GM23338 (cell line): ENCODE results near the gene OR8B8.

Experiments
- EZH2 ChIP-seq: fragments of 200-600 bp; sonication (generic); IDR thresholded peaks from one replicate; pipeline ENCODE4 v1.8.0; 2017; ENCODE audit warnings: antibody characterized with exemption, mild to moderate bottlenecking, low read depth; ENCODE audit not compliant: unreplicated experiment
- EZH2phosphoT487 ChIP-seq: fragments of 200-600 bp; sonication (generic); IDR thresholded peaks from one replicate; pipeline ENCODE4 v1.8.1; 2018; ENCODE audit warnings: antibody characterized with exemption; ENCODE audit not compliant: unreplicated experiment
- JUNB ChIP-seq: IDR thresholded peaks from one replicate; pipeline ENCODE4 v1.6.1; 2016; ENCODE audit warnings: antibody characterized with exemption; ENCODE audit not compliant: unreplicated experiment
- POLR2AphosphoS5 ChIP-seq: IDR thresholded peaks from 2 replicates; pipeline ENCODE4 v1.6.1; 2016; ENCODE audit warnings: antibody characterized with exemption, low read depth
- REST ChIP-seq: IDR thresholded peaks from one replicate; pipeline ENCODE4 v1.6.1; 2018; ENCODE audit warnings: antibody characterized with exemption; ENCODE audit not compliant: unreplicated experiment
- ZNF114 ChIP-seq: fragments of 250-450 bp; sonication (Bioruptor Pico); IDR thresholded peaks from 2 replicates; pipeline ENCODE4 v1.5.0; 2020; ENCODE audit warnings: mild to moderate bottlenecking, moderate library complexity
- TF ChIP-seq, protein P1 (sequence below), 2 experiments: fragments of 200-600 bp in 1 of 2; sonication (generic) in 1 of 2; conservative IDR thresholded peaks; 2 replicates each; pipeline versions ENCODE4 v1.5.1 to v1.6.1; 2016 to 2017; ENCODE audit warnings: antibody characterized with exemption in 2 of 2, low read depth in 2 of 2, mild to moderate bottlenecking in 2 of 2, moderate library complexity in 1 of 2

GRCh38 chr11:124398924-124399323, 46.6 kb downstream of the OR8B8 start, which contains the start of gene OR8B3:
- TF ChIP-seq ZNF114 (CRISPR knock-in tag) (no peak), EZH2 (no peak), REST (no peak), POLR2AphosphoS5 (no peak), JUNB (no peak), EZH2phosphoT487 (no peak)
- TF ChIP-seq, protein P1, sequence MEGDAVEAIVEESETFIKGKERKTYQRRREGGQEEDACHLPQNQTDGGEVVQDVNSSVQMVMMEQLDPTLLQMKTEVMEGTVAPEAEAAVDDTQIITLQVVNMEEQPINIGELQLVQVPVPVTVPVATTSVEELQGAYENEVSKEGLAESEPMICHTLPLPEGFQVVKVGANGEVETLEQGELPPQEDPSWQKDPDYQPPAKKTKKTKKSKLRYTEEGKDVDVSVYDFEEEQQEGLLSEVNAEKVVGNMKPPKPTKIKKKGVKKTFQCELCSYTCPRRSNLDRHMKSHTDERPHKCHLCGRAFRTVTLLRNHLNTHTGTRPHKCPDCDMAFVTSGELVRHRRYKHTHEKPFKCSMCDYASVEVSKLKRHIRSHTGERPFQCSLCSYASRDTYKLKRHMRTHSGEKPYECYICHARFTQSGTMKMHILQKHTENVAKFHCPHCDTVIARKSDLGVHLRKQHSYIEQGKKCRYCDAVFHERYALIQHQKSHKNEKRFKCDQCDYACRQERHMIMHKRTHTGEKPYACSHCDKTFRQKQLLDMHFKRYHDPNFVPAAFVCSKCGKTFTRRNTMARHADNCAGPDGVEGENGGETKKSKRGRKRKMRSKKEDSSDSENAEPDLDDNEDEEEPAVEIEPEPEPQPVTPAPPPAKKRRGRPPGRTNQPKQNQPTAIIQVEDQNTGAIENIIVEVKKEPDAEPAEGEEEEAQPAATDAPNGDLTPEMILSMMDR (conservative IDR thresholded peaks at IDR 0.05; ENCODE audit: low read depth in 2 of 2): no peak
